ELR (cell line): ENCODE results near the gene FAM162A.

ENCODE experiments used
- DNase-seq: peaks from one replicate; pipeline ENCODE4 v3.0.0-alpha.2; 2015; ENCODE audit warnings: low read depth

The FAM162A gene

GRCh38 chr3:122383771-122384697 is at the start of gene FAM162A:
FAM162A (plus strand) TSS chr3:122384182; CDS start chr3:122384266, 84 bp downstream.
- peak; percentile 92 for DNase-seq

GRCh38 chr3:122342803-122343202 is 41.2 kb upstream of the FAM162A start:
- DNase-seq, result no peak

GRCh38 chr3:122343654-122344053 is 40.3 kb upstream of the FAM162A start:
- DNase-seq, result peak; percentile 71

- no peak for DNase-seq
Measured at GRCh38 chr3:122349171-122349570, 34.8 kb upstream of the FAM162A start.

- DNase-seq, result peak; percentile 53
Measured at GRCh38 chr3:122350814-122351418, 33.1 kb upstream of the FAM162A start.

- DNase-seq, result no peak
Measured at GRCh38 chr3:122351612-122352011, 32.4 kb upstream of the FAM162A start.

- DNase-seq, result no peak
Measured at GRCh38 chr3:122353215-122353614, 30.8 kb upstream of the FAM162A start.

GRCh38 chr3:122353893-122354401 is 30.0 kb upstream of the FAM162A start:
- DNase-seq, result no peak

GRCh38 chr3:122355612-122356011 is 28.4 kb upstream of the FAM162A start:
- DNase-seq, result no peak

- peak; percentile 58 for DNase-seq
Measured at GRCh38 chr3:122356402-122356801, 27.6 kb upstream of the FAM162A start.

GRCh38 chr3:122357828-122358702 is 25.9 kb upstream of the FAM162A start:
- DNase-seq, result no peak

- no peak for DNase-seq
Measured at GRCh38 chr3:122358703-122359032, 25.3 kb upstream of the FAM162A start.

- no peak for DNase-seq
Measured at GRCh38 chr3:122362026-122362425, 22.0 kb upstream of the FAM162A start.

- DNase-seq, result no peak
Measured at GRCh38 chr3:122364490-122364889, 19.5 kb upstream of the FAM162A start.

- DNase-seq, result no peak
Measured at GRCh38 chr3:122365073-122365472, 18.9 kb upstream of the FAM162A start.

GRCh38 chr3:122365582-122366378 is 18.2 kb upstream of the FAM162A start:
- peak; percentile 78 for DNase-seq

GRCh38 chr3:122366379-122366749 is 17.6 kb upstream of the FAM162A start:
- DNase-seq, result peak; percentile 10

GRCh38 chr3:122374034-122374433 is 9.9 kb upstream of the FAM162A start:
- DNase-seq, result no peak

GRCh38 chr3:122377975-122378374 is 6.0 kb upstream of the FAM162A start:
- no peak for DNase-seq

- DNase-seq, result peak; percentile 91
Measured at GRCh38 chr3:122382888-122383666, 905 bp upstream of the FAM162A start, which contains the start of gene MIX23. MIX23 (minus strand) TSS chr3:122383231; CDS start chr3:122383224, 7 bp downstream.

GRCh38 chr3:122387709-122388108 is 3.7 kb downstream of the FAM162A start:
- DNase-seq, result no peak
